ACHN (cell line): Measurements from ENCODE around the gene TIAM2.
"Not testable (repeated sequence)": the region's sequence is repeated elsewhere in the genome, so short reads cannot be mapped to it uniquely, and the experiment has no call there.

Experiments
- DNase-seq: peaks from one replicate; pipeline ENCODE4 v3.0.0-alpha.2; 2015
- in situ Hi-C: cut with HindIII; loops from 2 replicates; pipeline ENCODE4 v1.10.0; 2017; ENCODE audit warnings: low sequenced_read_pairs, low pct_ligation_motif_present, low pct_unique_long_range_greater_than_20kb

Gene TIAM2

GRCh38 chr6:155112757-155113156 is 117.6 kb downstream of the TIAM2 start:
- in situ Hi-C loops: no loop called here
- no peak for DNase-seq

DNA sequence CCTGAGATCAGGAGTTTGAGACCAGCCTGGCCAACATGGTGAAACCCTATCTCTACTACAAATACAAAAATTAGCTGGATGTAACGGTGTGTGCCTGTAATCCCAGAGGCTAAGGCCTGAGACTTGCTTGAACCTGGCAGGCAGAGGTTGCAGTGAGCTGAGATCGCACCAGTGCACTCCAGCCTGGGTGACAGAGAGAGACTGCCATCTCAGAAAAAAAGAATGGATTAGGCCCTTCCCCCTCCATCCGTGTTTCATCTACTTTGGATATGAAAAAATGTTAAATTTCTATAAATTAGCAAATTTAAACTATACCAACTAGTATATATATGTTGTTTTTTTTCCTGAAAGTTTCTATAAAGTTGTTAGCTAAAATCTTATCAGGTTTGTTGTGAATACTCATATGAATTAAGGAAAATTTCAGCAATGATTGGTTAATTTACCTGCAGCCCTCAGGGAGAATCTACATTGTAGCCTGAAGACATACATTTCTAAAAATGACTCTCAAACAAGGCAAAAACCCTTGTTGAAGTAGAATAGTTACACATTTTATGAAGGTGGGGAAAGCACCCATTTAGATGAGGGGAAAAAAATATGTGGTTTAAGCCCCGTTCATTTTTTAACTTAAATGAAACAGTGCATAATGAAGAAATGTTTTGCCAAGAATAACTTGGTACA is 120.9 kb downstream of the TIAM2 start:
- DNase-seq: no peak
- in situ Hi-C loops: no loop called here

- in situ Hi-C loops: no loop called here
- no peak for DNase-seq
These were observed 121.4 kb downstream of the TIAM2 start for GRCh38 chr6:155116571-155116910.

- DNase-seq: peak; percentile 36
These were observed 122.1 kb downstream of the TIAM2 start for GRCh38 chr6:155117256-155117655.

DNA sequence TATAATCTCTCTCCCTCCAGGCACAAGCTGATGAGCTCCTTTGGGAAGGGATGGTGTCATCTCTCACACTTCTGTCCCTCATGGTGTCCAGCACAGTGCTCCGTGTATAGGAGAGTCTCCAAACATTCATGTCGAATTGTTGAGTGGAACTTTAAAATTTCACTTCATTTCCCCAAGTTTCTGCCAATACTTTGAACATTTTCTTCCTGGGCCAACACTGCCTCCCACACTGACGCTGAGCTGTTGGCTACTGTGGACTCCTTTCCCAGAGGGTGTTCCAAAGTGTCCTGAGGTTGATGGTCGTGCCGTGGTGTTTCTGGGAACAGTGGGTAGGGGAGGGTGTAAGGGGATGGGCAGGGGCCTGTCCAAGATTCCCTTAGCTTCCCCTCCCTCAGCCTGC is 122.7 kb downstream of the TIAM2 start:
- no peak for DNase-seq
- in situ Hi-C loops: no loop called here

More at GRCh38 chr6:155117256-155117655, 122.1 kb downstream of the TIAM2 start:
- in situ Hi-C loops: no loop called here

- in situ Hi-C loops, DNase-seq: not testable (repeated sequence)
These were observed 124.1 kb downstream of the TIAM2 start for GRCh38 chr6:155119201-155119600.

DNA sequence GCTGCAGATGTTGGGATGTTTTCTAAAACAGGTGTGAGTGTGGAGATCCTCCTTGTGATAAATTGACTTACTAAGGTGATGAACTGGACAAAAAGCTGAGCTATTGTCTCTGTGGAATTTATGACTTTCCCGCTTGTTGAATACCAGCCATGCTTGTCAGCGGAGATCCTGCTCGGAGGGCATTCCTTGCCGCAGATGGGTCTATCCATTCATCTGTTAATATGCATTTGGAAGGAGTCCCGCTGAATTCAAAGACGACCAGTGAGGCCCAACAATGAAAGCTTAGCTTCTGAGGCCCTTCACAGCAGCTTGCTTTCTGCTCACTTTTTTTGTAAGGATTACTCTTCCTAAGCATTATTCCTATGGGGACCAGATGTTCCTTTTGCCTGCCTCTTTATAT is 124.9 kb downstream of the TIAM2 start:
- in situ Hi-C loops: no loop called here
- no peak for DNase-seq

- DNase-seq: no peak
- in situ Hi-C loops: no loop called here
These were observed 126.2 kb downstream of the TIAM2 start for GRCh38 chr6:155121294-155121693.

DNA sequence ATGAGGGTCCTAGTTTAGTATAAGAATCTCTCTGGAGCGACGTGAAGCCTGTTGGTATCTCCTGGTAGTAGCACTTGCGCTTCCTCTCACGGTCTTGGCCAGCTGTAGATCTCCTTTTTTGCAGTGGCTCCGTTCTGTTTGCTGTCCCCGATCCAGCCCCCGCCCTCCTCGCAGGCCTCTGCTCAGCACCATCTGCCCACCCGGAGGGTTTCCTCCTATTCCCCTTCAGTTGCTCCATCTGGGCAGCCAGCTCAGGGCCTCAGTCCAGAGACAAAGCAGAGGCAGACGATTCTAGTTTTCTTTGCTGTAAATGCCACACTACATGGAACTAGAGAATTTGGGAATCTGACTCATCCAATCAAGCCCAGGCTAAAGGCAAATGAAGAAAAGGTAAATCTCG is 126.6 kb downstream of the TIAM2 start:
- DNase-seq: no peak
- in situ Hi-C loops: no loop called here

DNA sequence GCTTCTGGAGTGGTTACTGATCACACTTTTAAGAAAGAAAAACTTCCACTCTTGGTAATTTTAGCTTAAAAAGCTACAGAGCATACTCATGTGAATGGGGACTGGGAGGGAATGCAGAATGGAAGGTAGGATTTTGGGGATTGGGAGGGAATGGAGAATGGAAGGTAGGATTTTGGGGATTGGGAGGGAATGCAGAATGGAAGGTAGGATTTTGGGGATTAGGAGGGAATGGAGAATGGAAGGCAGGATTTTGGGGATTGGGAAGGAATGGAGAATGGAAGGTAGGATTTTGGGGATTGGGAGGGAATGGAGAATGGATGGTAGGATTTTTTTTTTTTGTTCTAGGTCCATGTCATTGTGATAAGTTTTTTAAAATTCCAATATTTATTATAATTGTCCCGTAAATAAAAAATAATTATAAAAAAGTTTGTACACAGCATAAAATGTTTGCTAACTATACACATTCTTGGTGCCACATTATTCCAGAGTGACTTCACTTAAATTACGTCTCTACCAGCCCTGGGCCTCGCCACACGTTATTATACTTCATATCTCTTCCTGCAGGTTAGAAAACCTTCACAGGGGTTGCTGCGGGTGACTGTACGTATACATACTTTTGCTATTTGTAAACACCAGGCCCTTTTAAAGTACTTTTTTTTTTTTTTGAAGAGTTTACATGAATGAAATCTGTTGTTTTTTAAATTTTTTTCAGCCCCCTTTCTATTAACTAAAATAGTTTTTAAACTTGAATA is 127.3 kb downstream of the TIAM2 start:
- no peak for DNase-seq
- in situ Hi-C loops: no loop called here

- in situ Hi-C loops: no loop called here
- DNase-seq: no peak
These were observed 128.4 kb downstream of the TIAM2 start for GRCh38 chr6:155123520-155123919.

DNA sequence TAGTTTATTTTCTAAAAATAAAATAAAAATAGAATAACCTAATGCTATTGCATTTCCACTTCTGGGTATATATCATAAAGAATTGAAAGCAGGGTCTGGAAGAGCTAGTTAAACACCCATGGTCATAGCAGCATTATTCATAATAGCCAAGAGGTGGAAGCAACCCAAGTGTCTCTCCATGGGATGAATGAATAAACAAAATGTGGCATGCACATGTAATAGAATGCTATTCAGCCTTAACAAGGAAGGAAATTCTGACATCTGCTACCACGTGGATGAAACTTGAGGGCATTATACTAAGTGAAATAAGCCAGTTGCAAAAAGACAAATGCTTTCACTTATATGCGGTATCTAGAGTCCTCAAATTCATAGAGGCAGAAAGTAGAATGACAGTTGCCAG is 130.8 kb downstream of the TIAM2 start:
- in situ Hi-C loops: no loop called here
- no peak for DNase-seq

- DNase-seq: no peak
- in situ Hi-C loops: no loop called here
These were observed 131.8 kb downstream of the TIAM2 start for GRCh38 chr6:155126727-155127439.

- no peak for DNase-seq
- in situ Hi-C loops: no loop called here
These were observed 133.9 kb downstream of the TIAM2 start for GRCh38 chr6:155128977-155129376.

DNA sequence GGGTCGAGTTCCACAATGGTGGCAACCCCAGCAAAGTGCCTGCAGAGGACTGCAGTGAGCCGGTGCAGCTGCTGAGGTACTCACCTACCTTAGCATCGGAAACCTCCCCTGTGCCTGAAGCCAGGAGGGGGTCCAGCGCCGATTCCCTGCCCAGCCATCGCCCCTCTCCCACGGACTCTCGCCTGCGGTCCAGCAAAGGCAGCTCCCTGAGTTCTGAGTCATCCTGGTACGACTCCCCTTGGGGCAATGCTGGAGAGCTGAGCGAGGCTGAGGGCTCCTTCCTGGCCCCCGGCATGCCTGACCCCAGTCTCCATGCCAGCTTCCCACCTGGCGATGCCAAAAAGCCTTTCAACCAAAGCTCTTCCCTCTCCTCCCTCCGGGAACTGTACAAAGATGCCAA is 134.6 kb downstream of the TIAM2 start:
- in situ Hi-C loops: no loop called here
- DNase-seq: no peak

GRCh38 chr6:155130161-155130853 is 135.2 kb downstream of the TIAM2 start:
- DNase-seq: no peak
- in situ Hi-C loops: no loop called here

DNA sequence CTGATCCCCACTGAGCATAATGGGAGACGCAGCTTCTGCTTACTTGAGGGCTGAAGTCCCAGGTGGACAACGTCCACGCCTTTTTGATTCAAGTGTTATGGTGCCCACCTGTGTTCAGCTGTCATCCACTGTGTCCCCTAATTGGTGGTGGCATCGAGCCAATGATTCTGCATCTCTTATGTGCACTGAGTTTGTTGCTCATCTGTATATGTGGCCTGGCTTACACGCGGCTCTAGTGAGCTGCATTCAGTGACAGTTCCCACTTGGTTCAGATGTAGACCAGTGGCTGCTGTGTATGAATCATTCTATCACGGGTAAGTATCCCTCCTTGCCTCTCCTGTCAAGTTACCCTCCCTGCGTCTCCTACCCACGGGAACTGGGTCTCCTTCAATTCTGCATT is 137.5 kb downstream of the TIAM2 start:
- in situ Hi-C loops: no loop called here
- DNase-seq: no peak

DNA sequence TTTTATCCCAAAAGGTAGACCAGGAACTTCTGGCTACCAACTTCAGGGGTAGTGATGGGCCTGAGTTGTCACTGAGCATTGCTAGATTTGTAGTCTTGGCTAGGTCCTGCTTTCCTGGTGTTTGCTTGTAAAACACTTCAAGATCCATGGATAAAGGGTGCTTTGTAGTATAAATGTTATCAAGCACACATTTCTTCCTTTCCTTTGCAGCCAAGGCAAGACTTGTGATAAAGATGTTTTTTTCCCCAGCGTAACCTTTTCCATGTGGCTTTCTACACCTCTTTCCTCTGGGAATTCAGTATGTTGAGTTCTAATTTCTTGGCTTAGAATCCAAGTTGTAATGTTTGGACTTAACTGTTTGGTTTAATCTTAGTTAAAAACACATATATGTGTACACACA is 145.9 kb downstream of the TIAM2 start:
- in situ Hi-C loops: no loop called here
- no peak for DNase-seq

DNA sequence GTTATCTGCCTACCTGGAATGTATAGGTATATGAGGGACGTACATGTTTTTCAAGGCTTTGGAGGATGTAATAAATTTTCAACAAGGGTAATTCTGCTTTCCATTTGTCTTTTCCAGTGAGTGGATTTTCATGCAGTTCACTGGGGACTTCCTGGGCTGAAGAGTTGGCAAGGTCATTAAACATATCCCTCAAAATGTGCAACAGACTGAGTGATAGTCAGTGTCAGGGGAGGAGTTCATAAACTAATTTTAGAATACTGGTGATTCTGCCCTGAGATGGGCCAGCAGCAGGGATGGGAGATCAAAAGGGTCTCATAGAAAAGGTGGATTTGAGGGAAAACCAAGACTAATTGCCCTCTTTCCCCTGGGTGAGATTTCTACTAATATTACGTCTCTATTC is 146.4 kb downstream of the TIAM2 start:
- DNase-seq: no peak
- in situ Hi-C loops: no loop called here
